GM21529 (cell line): Measurements from ENCODE around the gene PAIP2.
"Not testable (repeated sequence)": the region's sequence is repeated elsewhere in the genome, so short reads cannot be mapped to it uniquely, and the experiment has no call there.

Experiments used
- ATAC-seq: cut with Tn5 transposase; IDR thresholded peaks from one replicate; pipeline ENCODE4 v1.9.1; 2021; ENCODE audit not compliant: unreplicated experiment

The PAIP2 gene

GRCh38 chr5:139409116-139409515 is 67.5 kb downstream of the PAIP2 start:
- not testable (repeated sequence) for ATAC-seq

DNA sequence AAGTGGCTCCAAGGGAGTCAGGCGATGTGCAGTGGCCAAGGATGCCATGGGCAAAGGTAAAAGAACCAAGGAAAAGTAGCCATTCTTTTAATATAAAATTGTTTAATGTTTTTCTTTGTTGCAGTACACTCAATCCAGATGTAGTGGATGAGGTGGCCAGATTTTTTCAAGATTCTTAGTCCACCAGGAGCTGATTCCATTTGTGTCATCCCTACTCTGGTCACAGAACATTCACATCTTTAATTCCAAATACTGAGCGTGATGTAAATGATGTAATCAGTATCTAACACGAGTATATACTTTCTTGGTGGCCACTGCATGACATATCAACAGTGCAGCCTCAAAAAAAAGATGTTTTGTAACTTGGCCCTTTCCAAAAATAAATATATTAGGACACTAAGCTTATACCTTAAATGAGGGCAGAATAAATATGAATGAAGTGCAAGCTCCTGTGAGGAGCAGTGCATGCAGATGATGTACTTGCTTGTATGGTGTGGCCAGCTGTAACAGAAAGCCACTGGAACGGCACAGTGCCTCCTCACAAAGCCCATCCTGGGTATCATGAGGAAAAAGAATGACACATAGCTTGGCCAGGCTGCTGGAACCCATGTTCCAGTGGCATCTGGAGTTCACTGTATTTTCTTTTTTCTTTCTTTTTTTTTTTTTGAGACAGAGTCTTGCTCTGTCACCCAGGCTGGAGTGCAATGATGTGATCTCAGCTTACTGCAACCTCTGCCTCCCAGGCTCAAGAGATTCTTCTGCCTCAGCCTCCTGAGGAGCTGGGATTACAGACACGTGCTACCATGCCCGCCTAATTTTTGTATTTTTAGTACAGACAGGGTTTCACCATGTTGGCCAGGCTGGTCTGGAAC is 68.7 kb downstream of the PAIP2 start:
- ATAC-seq, result no peak

DNA sequence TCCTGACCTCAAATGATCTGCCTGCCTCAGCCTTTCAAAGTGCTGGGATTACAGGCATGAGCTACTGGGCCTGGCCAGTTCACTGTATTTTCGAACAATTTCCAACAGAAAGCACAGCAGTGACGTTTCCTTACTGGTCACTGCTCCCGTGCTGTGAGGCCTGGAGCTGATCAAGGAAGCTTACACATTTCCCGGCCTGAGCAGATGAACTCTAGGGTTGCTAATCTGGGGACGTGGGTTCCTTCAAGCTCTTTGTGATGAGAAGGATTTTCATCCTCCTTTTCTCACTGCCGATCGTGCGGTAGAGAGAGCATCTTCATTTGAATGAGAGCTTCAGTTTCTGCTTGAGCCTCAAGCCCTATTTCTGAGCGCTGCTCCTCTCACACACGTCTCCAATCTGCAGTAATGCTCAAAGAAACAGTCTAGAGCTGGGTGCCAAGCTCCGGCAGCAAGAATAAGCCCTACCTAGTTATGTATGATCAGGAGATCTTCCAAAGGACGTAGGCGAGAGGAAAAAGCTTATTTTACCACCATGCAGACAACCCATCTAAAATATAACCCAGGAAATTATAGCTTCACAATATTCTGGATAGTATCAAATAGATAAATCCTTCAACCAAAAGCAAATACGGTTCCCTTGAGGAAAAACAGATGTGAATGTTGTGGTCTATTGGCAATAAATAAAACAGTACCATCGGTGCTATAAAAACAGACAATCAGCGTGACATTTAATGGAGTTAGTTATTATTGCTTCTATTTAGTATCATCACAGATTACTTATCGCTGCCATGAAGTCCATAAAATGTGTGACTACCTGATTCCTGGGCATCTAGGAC is 69.6 kb downstream of the PAIP2 start:
- no peak for ATAC-seq

GRCh38 chr5:139413153-139413552 is 71.5 kb downstream of the PAIP2 start:
- no peak for ATAC-seq

- no peak for ATAC-seq
Observed at GRCh38 chr5:139413963-139414362, 72.3 kb downstream of the PAIP2 start.

GRCh38 chr5:139414581-139415130 is 73.0 kb downstream of the PAIP2 start:
- no peak for ATAC-seq

- ATAC-seq, result no peak
Observed at GRCh38 chr5:139415221-139415861, 73.7 kb downstream of the PAIP2 start.

DNA sequence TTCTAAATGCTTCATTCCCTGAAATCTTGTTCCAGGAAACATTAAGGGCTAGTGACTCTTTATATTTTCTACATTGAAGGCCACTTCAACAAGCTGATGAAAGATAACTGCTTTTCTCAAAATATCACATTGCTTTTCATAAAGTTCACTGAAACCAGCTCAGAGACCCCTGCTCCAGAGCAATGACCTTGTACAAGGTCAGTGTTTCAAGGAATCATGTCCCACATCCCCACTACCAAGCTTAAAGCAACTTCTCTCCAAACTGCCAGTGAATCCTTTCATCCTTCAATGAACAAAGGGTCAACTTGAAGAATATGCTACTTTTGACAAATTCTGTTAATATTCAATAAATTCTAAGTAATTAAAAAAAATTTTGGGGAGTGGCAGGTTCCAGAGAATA is 74.2 kb downstream of the PAIP2 start:
- ATAC-seq, result no peak

DNA sequence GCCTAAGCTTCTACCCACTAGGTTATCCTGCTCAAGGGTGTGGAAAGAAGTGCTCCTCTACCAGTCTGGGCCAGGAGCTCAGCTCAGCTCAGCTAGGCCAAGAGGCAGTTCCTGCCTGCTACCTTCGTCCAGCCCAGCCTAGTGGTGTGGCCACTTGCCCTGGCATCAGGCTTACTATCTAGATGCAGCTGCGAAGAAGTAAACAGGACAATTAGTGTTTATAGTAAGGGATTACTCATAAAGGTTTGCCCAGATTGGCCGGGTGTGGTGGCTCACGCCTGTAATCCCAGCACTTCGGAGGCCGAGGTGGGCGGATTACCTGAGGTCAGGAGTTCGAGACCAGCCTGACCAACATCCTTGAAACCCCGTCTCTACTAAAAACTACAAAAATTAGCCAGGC is 75.0 kb downstream of the PAIP2 start:
- no peak for ATAC-seq

- no peak for ATAC-seq
Observed at GRCh38 chr5:139417214-139417613, 75.6 kb downstream of the PAIP2 start.

GRCh38 chr5:139418793-139419192 is 77.1 kb downstream of the PAIP2 start:
- ATAC-seq, result no peak
